Activated T-helper 2 cell treated with anti-CD3 and anti-CD28 coated beads, Interferon-gamma antibody, Interleukin-2, Interleukin-4, amounts not matched to agents 10 μg/mL and 5 μg/mL and 100 μg/mL, durations not matched to agents 14 hours and 24 hours and 36 hours (primary cell): ENCODE data around the gene GALNT6. TPM values are rescaled to one million over a fixed set of nuclear protein-coding genes. Genes with fewer than 3 reads are reported as not detected.
"Not testable (repeated sequence)": the region's sequence is repeated elsewhere in the genome, so short reads cannot be mapped to it uniquely, and the experiment has no call there.

Experiments used
- DNase-seq: peaks from one replicate; pipeline ENCODE4 v3.0.0; 2021; ENCODE audit warnings: low spot score
- H3K27ac Mint-ChIP-seq: one replicate; pipeline ENCODE4 v1.8.0; 2021; ENCODE audit warnings: mixed read lengths
- H3K27me3 Mint-ChIP-seq: one replicate; pipeline ENCODE4 v1.8.0; 2021; ENCODE audit warnings: low read depth, mixed read lengths
- H3K36me3 Mint-ChIP-seq: one replicate; pipeline ENCODE4 v1.8.0; 2021; ENCODE audit warnings: low read depth, mixed read lengths
- H3K4me1 Mint-ChIP-seq: one replicate; pipeline ENCODE4 v1.8.0; 2021; ENCODE audit warnings: low read depth, mixed read lengths
- H3K4me3 Mint-ChIP-seq: one replicate; pipeline ENCODE4 v1.8.0; 2021; ENCODE audit warnings: low read depth, mild to moderate bottlenecking, moderate library complexity, mixed read lengths
- H3K9me3 Mint-ChIP-seq: one replicate; pipeline ENCODE4 v1.8.0; 2021; ENCODE audit warnings: mixed read lengths
- intact Hi-C: fragments of 100-400 bp; cut with micrococcal nuclease; formaldehyde crosslinking; loops from one replicate; pipeline ENCODE4 v1.15.1; 2023
- total RNA-seq: library from RNA; stranded (reverse); gene quantifications from 2 replicates; pipeline ENCODE4 v1.2.3, GENCODE V29; 2022

The GALNT6 gene
- total RNA-seq, 1 donor from 2014 or later, result 19.9 TPM

DNA sequence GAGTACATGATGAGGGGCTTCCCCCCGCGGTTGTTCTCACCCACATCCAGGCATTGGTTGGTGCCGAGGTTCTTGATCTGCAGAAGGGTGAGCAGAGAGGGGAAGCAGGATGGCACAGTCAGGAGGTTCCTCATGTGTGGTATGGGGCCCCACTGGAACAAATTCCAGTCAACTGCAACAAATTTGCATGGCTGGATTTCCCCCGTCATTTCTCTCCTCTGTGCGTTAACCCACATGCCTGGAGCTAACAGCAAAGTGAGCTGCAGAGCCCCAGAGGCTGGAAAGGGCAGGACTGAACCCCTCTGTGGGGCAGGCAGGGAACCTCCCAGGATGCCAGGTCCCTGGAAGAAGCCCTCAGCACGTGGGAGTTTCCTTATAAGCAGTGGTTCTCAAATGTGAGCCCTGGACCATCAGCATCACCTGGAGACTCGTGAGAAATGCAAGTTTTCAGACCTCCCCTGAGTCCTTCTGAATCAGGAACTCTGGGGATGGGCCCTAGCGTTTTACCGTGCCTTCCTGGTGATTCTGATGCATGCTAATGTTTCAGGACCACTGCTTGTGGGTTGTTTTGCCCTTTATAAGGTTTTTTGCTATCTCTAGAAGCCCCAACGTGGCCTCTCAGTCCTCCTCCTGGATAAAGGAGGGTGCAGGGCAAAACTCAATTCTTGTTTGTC, 33.7 kb downstream of the GALNT6 start:
- Mint-ChIP-seq H3K27ac (no peak overlapping the region), H3K4me1 (peaks cover 2% of the 10 kb centered on the region), H3K9me3 (no peaks in the 10 kb centered on the region), H3K4me3 (no peak overlapping the region), H3K36me3 (peaks cover 33% of the 10 kb centered on the region), H3K27me3 (no peaks in the 10 kb centered on the region)
- intact Hi-C loops, result no loop called here
- DNase-seq, result no peak

DNA sequence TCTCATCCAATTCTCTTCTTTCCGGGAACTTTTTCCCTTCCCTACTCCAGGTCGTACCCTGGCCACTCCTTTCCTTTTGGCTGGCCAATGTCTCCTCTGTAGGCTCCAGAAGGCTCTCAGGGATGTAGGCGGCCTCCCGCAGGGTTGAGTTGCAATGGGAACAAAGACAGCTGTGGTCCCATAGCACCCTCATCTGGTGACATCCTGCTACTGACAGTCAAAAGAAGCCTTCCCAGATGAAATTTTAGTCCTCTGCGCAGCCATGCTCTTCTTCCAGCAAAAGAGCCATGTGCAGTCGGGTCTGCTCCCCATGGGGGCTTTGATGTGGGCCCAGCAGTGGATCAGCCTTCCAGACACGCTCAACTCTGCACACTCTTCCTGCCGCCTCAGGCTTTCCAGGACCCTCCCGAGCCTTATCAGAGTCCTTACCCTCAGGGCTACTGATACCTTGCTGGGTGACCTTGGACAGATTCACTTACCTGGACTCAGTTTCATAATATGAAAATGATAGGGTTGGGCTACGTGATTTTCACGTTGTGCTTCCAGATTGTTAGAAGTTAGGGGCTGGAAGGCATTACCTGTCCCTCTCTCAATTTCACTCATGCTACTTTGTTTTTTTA, 39.2 kb downstream of the GALNT6 start:
- Mint-ChIP-seq H3K27me3 (no peaks in the 10 kb centered on the region), H3K27ac (no peak overlapping the region), H3K4me1 (no peaks in the 10 kb centered on the region), H3K4me3 (no peak overlapping the region), H3K36me3 (peaks cover 10% of the 10 kb centered on the region), H3K9me3 (no peaks in the 10 kb centered on the region)
- intact Hi-C loops, result no loop called here
- peak; percentile 32 for DNase-seq

DNA sequence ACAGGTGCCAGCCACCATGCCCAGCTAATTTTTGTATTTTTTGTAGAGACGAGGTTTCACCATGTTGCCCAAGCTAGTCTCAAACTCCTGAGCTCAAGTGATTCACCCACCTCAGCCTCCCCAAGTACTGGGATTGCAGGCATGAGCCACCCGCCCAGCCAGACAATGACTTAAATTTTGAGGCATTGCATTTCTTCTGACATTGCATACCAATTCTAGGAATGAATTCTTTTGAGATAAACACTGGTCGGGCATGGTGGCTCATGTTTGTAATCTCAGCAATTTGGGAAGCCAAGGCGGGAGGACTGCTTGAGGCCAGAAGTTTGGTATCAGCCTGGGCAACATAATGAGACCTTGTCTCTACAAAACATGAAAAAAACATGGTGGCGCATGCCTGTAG, 42.2 kb downstream of the GALNT6 start:
- intact Hi-C loops, result loop anchor here (10.0 kb wide), 1 partner anchor 524 kb away; no protein-coding TSS in a partner anchor
- H3K9me3 Mint-ChIP-seq, result no peaks in the 10 kb centered on the region
- no peak overlapping the region for H3K27ac Mint-ChIP-seq
- no peaks in the 10 kb centered on the region for H3K27me3 Mint-ChIP-seq
- no peaks in the 10 kb centered on the region for H3K36me3 Mint-ChIP-seq
- H3K4me1 Mint-ChIP-seq, result no peaks in the 10 kb centered on the region
- no peak for DNase-seq
- no peak overlapping the region for H3K4me3 Mint-ChIP-seq

DNA sequence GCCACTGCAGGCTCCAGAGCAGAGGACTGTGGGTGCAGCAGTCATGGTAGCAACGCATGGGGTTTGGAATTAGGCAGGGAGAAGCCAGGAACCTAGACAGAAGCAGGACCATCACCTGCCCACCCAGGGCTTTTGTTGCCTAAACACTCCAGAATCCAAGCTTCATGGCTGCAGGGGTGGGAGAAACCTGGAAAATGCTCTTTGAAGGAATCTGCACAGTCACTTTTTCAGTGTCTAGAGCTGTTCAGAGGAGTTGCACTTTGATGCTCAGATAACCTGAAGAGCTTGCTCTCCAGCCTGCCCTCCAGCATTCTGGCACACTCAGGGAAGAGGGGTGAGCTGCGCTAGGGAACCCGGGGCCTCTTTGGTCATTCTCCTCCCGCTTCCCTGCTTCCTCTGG, 43.1 kb downstream of the GALNT6 start:
- Mint-ChIP-seq H3K27ac (no peak overlapping the region), H3K9me3 (no peaks in the 10 kb centered on the region)
- DNase-seq, result no peak

DNA sequence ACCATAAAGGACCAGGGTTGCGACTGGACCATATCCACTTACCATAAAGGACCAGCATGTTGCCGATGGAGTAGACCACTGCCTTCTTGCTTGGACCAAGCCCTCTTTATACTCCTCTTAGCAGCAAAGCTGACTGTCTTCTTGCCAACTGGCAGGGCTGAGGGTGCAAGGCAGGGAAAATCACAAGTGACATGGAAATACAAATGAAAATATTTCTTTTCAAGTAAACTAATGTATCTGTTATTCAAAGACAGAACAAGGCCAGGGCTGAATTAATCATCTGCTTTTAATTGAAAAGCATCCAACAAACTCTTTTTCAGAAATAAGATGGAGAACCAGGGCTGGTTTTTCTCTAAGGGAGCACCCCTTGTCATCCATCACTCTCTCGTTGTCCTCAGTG, 44.6 kb downstream of the GALNT6 start, which contains the start of gene CELA1:
CELA1 (minus strand) TSS at position 99 of the 400 bp plus-strand sequence; CDS start at position 58, 41 bp downstream.
- Mint-ChIP-seq H3K36me3 (no peaks in the 10 kb centered on the region), H3K27me3 (no peaks in the 10 kb centered on the region), H3K27ac (no peak within 1 kb of the TSS), H3K4me3 (no peak within 1 kb of the TSS), H3K4me1 (peaks cover 6% of the 10 kb centered on the region), H3K9me3 (no peaks in the 10 kb centered on the region)
- no peak for DNase-seq
- intact Hi-C loops, result loop anchor here (10.0 kb wide), 1 partner anchor 522 kb away; no protein-coding TSS in a partner anchor

More for the DNA sequence above, 43.1 kb downstream of the GALNT6 start:
- no peak overlapping the region for H3K4me3 Mint-ChIP-seq
- no peaks in the 10 kb centered on the region for H3K4me1 Mint-ChIP-seq
- H3K27me3 Mint-ChIP-seq, result no peaks in the 10 kb centered on the region
- intact Hi-C loops, result loop anchor here (10.0 kb wide), 1 partner anchor 523 kb away; no protein-coding TSS in a partner anchor
- no peaks in the 10 kb centered on the region for H3K36me3 Mint-ChIP-seq

DNA sequence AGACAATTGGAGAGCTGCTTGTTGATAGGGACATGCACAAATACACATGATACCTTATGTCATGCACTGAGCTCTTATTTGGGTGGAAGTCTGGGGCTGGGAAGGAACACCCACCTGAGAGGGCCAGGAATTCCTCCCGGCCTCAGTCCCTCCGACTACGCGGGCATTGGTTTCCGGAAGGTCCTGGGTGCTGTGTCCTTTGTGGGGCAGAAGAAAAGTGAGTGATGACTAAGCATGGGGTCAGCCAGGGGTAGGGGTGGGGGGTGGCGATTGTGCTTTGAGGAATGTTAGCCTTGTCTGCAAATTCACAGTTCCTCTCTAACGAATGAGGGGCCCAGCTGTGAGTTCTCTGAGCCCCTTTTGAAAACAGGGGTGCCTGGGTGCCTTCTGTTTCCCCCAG, 45.5 kb downstream of the GALNT6 start:
- no peaks in the 10 kb centered on the region for H3K9me3 Mint-ChIP-seq
- no peak overlapping the region for H3K27ac Mint-ChIP-seq
- DNase-seq, result no peak
- no peaks in the 10 kb centered on the region for H3K27me3 Mint-ChIP-seq
- peaks cover 11% of the 10 kb centered on the region for H3K4me1 Mint-ChIP-seq
- H3K4me3 Mint-ChIP-seq, result no peak overlapping the region
- intact Hi-C loops, result loop anchor here (10.0 kb wide), 1 partner anchor 521 kb away; no protein-coding TSS in a partner anchor
- no peaks in the 10 kb centered on the region for H3K36me3 Mint-ChIP-seq

DNA sequence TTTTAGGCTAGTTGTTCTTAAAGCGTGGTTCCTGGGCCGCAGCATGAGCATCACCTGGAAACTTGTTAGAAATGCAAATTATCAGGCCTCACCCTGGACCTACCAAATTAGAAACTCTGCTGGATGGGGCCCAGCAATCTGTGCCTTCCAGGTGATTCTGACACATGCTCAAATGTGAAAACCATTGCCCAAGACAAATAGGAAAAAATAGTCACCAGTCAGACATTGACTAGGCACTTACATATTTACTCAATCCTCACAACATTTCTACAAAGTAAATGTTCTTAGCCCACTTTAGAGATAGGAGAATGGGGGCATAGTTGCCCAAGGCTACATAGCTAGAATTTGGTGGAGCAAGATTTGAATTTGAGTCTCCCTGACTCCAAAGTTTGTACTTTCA, 48.0 kb downstream of the GALNT6 start:
- H3K36me3 Mint-ChIP-seq, result no peaks in the 10 kb centered on the region
- no peak overlapping the region for H3K27ac Mint-ChIP-seq
- peaks cover 11% of the 10 kb centered on the region for H3K4me1 Mint-ChIP-seq
- H3K27me3 Mint-ChIP-seq, result no peaks in the 10 kb centered on the region
- intact Hi-C loops, result loop anchor here (10.0 kb wide), 1 partner anchor 518 kb away; no protein-coding TSS in a partner anchor
- H3K4me3 Mint-ChIP-seq, result no peak overlapping the region
- no peaks in the 10 kb centered on the region for H3K9me3 Mint-ChIP-seq
- DNase-seq, result no peak

DNA sequence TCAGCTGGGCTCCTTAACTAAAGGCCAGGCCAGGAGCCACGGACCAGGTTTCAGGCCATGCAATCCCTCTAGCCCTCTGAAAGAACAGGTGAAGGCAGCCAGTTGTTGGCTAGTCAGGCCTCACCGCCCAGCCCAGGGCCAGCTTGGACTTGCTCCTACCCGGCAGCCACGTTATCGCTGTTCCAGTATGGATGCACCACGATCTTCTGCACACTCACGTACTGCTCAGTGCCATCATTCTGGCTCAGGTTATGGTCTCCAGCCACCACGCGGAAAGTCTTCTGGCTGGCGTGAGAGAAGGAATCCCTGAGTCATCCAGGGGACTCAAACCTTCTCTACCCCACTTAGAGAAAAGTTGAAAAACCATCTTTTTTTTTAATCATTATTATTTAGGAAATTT, 48.8 kb downstream of the GALNT6 start:
- Mint-ChIP-seq H3K4me3 (no peak overlapping the region), H3K27me3 (no peaks in the 10 kb centered on the region), H3K36me3 (no peaks in the 10 kb centered on the region), H3K27ac (no peak overlapping the region), H3K9me3 (no peaks in the 10 kb centered on the region), H3K4me1 (peaks cover 11% of the 10 kb centered on the region)
- intact Hi-C loops, result loop anchor here (10.0 kb wide), 1 partner anchor 518 kb away; no protein-coding TSS in a partner anchor
- DNase-seq, result no peak

DNA sequence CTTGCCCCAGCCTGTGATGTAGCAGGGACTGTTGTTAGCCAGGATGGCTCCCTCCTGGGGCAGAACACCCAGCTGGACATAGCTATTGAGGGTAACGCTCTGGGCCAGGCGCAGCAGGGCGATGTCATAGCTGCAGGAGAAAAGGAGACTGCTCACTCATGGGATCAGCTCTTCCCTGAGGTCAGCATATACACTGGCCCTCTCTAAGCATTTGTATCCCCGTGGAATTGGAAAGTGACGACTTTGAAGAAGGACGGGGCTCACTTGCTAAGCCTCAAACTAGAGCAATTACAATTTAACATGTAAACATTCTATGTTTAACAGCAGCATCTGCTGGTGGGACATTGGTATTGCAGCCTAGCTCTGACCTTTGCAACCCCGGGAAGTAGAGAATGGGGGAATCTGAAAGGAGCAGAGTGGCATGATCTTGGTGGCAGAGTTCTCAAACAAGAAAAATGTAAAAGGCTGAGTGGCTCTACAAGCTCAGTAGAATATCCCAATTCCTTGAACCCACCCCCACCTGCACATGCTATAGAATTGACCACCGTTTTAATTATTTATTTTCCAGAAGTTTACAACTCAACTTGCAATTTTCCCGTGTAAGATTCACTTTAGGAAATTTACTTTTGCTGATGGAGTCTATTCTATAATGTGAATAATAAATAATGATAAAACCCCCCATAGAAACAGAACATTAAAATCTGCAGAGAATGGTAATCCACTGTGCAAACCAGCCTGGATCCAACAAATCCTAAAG, 49.8 kb downstream of the GALNT6 start:
- H3K9me3 Mint-ChIP-seq, result no peaks in the 10 kb centered on the region
- intact Hi-C loops, result loop anchor here (1.0 to 10.0 kb wide), 2 partner anchors 72 to 517 kb away; no protein-coding TSS in a partner anchor
- peaks cover 11% of the 10 kb centered on the region for H3K4me1 Mint-ChIP-seq
- H3K4me3 Mint-ChIP-seq, result no peak overlapping the region
- DNase-seq, result peak; percentile 60
- H3K27ac Mint-ChIP-seq, result no peak overlapping the region
- H3K27me3 Mint-ChIP-seq, result no peaks in the 10 kb centered on the region
- no peaks in the 10 kb centered on the region for H3K36me3 Mint-ChIP-seq

DNA sequence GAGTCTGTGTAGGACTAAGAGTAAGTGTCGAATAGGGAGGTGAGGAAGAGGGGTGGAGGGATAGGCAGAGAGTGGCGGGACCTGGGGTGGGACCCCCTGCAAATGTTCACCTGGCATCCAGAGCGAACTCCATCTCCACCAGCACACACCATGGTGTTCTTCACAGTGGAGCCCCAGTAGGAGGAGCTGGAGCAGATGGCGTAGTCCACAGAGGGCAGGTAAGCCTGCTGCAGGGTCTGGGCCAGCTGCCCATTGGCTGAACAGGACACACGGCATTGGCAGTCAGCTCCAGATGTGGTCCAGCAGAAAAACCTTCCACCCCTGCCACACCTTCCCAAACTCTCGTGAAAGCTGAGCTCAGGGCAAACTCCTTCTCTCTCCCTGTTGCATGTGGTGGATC, 51.5 kb downstream of the GALNT6 start:
- intact Hi-C loops, result loop anchor here (10.0 kb wide), 1 partner anchor 515 kb away; no protein-coding TSS in a partner anchor
- Mint-ChIP-seq H3K27me3 (no peaks in the 10 kb centered on the region), H3K9me3 (no peaks in the 10 kb centered on the region), H3K4me1 (peaks cover 11% of the 10 kb centered on the region), H3K4me3 (no peak overlapping the region), H3K36me3 (no peaks in the 10 kb centered on the region), H3K27ac (no peak overlapping the region)
- DNase-seq, result no peak

DNA sequence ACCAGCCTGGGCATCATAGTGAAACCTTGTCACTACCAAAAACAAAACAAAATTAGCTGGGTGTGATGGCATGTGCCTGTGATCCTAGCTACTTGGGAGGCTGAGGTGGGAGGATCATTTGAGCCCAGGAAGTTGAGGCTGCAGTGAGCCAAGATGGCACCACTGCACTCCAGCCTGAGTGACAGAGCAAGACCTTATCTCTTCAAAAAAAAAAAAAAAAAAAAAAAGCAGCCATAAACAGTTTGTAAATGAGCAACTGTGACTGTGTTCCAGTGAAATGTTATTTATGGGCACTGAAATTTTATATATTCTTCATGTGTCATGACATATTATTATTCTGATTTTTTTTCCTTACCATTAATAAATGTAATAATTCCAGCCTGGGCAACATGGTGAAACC, 53.9 kb downstream of the GALNT6 start:
- H3K36me3 Mint-ChIP-seq, H3K27me3 Mint-ChIP-seq, intact Hi-C loops, H3K4me3 Mint-ChIP-seq, H3K9me3 Mint-ChIP-seq, DNase-seq, H3K4me1 Mint-ChIP-seq, H3K27ac Mint-ChIP-seq: not testable (repeated sequence)

DNA sequence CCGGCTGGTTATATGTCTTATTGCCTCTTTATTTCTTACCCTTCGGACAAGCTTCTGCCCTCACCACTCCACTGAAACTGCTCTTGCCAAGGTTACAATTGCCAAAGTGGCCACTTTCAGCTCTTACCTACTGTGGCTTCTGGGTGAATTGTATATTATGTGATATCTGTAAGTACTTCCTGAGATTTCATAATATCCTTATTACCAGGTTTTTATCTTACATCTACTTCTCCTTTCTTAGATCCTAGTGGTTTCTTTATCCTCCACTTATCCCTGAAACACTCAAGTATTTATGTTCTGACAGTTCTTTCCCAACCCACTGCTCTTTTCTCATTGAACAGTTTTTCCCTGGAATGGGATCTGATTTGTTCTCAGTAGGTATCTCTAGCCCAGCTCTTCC, 55.3 kb downstream of the GALNT6 start:
- Mint-ChIP-seq H3K27me3 (no peaks in the 10 kb centered on the region), H3K27ac (no peak overlapping the region), H3K36me3 (no peaks in the 10 kb centered on the region), H3K9me3 (no peaks in the 10 kb centered on the region), H3K4me3 (no peak overlapping the region), H3K4me1 (peaks cover 3% of the 10 kb centered on the region)
- no peak for DNase-seq
- intact Hi-C loops, result no loop called here
